ENCODE data around the gene KNCN. TPM values are rescaled to one million over a fixed set of nuclear protein-coding genes. Genes with fewer than 3 reads are reported as not detected.

KNCN gene
- polyA plus RNA-seq, 1 donor from 2014 or later, result not detected

DNA sequence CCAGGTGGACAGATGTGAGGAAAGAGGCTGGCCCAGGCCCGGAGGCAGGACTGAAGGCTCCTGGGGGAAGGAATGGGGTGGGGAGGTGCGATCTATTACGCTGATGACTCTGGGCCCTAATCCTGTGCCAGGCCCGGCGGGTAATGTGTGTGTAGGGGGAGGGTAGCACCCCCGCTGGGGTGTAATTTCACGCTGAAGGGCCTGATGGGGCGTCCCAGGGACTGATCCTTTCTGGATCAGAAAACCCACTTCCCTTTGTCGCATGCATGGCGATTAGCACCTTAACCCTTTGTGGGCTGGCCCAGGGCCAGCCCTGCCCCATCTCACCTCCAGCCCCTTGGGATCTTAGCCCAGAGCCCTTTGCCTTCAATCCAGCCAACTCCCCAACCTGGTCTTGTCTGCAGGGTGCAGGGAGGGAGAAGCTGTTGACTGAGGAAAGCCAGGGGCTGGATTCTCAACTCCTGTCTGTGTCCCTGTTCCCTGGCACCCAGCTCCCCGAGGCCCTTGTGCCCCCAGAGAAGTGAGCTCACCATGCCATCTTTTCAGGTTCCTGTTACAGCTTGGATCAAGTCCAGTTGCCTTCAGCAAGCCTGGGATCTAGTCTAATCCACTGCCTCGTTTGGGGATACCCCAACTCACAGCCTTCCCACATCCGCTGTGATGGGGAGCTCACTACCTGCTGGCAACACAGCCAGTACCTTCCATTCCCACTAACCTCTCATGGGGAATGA, 26.0 kb downstream of the KNCN start:
- Histone ChIP-seq H3K36me3 (ENCODE audit: insufficient read depth, low read length) (no peaks in the 10 kb centered on the region), H3K9me3 (ENCODE audit: low read length) (no peaks in the 10 kb centered on the region), H3K4me3 (ENCODE audit: low read length) (no peak overlapping the region), H3K27ac (ENCODE audit: low read length) (no peak overlapping the region), H3F3A (ENCODE audit: insufficient read depth, low read length, poor library complexity, severe bottlenecking) (no peaks in the 10 kb centered on the region), H3K79me2 (replicated peaks; ENCODE audit: insufficient read depth, low read length) (no peaks in the 10 kb centered on the region), H3K27me3 (ENCODE audit: insufficient read depth, low read depth, low read length) (peaks cover 48% of the 10 kb centered on the region), H4K20me1 (ENCODE audit: insufficient read depth) (no peaks in the 10 kb centered on the region), H3K9ac (ENCODE audit: low read length) (no peak overlapping the region), H3K9me2 (ENCODE audit: insufficient read depth, low read length) (no peaks in the 10 kb centered on the region), H3K4me2 (ENCODE audit: low read length) (no peak overlapping the region), H2AFZ (ENCODE audit: low read depth, low read length) (no peak overlapping the region)
- TF ChIP-seq RAD21 (conservative IDR thresholded peaks at IDR 0.05) (no peak), CTCF (IDR thresholded peaks at IDR 0.05; ENCODE audit: poor library complexity, severe bottlenecking) (no peak), SMC3 (conservative IDR thresholded peaks at IDR 0.05; ENCODE audit: poor library complexity) (no peak), EZH2 (IDR thresholded peaks at IDR 0.05; ENCODE audit: borderline replicate concordance, insufficient read depth, low read length, poor library complexity, severe bottlenecking) (no peak), REST (IDR thresholded peaks at IDR 0.05; ENCODE audit: borderline replicate concordance) (no peak), TAF1 (IDR thresholded peaks at IDR 0.05; ENCODE audit: low read depth) (no peak), MXI1 (conservative IDR thresholded peaks at IDR 0.05; ENCODE audit: poor library complexity, severe bottlenecking) (no peak), POLR2AphosphoS5 (IDR thresholded peaks at IDR 0.05) (no peak), EP300 (conservative IDR thresholded peaks at IDR 0.05; ENCODE audit: poor library complexity, severe bottlenecking) (no peak)

GRCh38 chr1:46524843-46525242, 26.6 kb downstream of the KNCN start:
- Histone ChIP-seq H3K9ac (ENCODE audit: low read length) (no peak overlapping the region), H3K27me3 (ENCODE audit: insufficient read depth, low read depth, low read length) (peaks cover 46% of the 10 kb centered on the region), H3K27ac (ENCODE audit: low read length) (no peak overlapping the region), H2AFZ (ENCODE audit: low read depth, low read length) (no peak overlapping the region), H3K9me2 (ENCODE audit: insufficient read depth, low read length) (no peaks in the 10 kb centered on the region), H3K9me3 (ENCODE audit: low read length) (no peaks in the 10 kb centered on the region), H3K4me2 (ENCODE audit: low read length) (no peak overlapping the region), H4K20me1 (ENCODE audit: insufficient read depth) (no peaks in the 10 kb centered on the region), H3F3A (ENCODE audit: insufficient read depth, low read length, poor library complexity, severe bottlenecking) (no peaks in the 10 kb centered on the region), H3K4me3 (ENCODE audit: low read length) (no peak overlapping the region), H3K36me3 (ENCODE audit: insufficient read depth, low read length) (no peaks in the 10 kb centered on the region), H3K79me2 (replicated peaks; ENCODE audit: insufficient read depth, low read length) (no peaks in the 10 kb centered on the region)
- no peak for TF ChIP-seq RAD21 (conservative IDR thresholded peaks at IDR 0.05)
- TF ChIP-seq TAF1 (IDR thresholded peaks at IDR 0.05; ENCODE audit: low read depth), result no peak
- no peak for TF ChIP-seq CTCF (IDR thresholded peaks at IDR 0.05; ENCODE audit: poor library complexity, severe bottlenecking)
- TF ChIP-seq POLR2AphosphoS5 (IDR thresholded peaks at IDR 0.05), result no peak
- TF ChIP-seq EP300 (conservative IDR thresholded peaks at IDR 0.05; ENCODE audit: poor library complexity, severe bottlenecking), result no peak
